HEK293 (cell line): Measurements from ENCODE around the gene SLC10A7.

Experiments used
- CTCF ChIA-PET: fragments of 350-600 bp; formaldehyde crosslinking; extraction: SDS; loops from one replicate; lab custom pipeline; 2021; ENCODE audit warnings: antibody characterized with exemption; lab: Yijun Ruan, JAX
- POLR2A ChIA-PET: fragments of 300-600 bp; formaldehyde crosslinking; extraction: SDS; loops from one replicate; lab custom pipeline; 2020; ENCODE audit warnings: antibody characterized with exemption, inconsistent platforms; lab: Yijun Ruan, JAX
- H3K27ac ChIP-seq: fragments of 200-500 bp; sonication (Bioruptor generic); 2 replicates; pipeline ENCODE4 v1.5.1; 2014; ENCODE audit warnings: low read depth, low read length, control low read depth, inconsistent platforms; ENCODE audit errors: extremely low read depth
- H3K36me3 ChIP-seq, 2 experiments: fragments of 200-500 bp in 1 of 2; sonication (Bioruptor generic) in 1 of 2; 1 replicate in 1 of 2; 2 replicates in 1 of 2; pipeline ENCODE4 v1.5.1; 2014 to 2017; ENCODE audit warnings: inconsistent platforms in 2 of 2, low read length in 2 of 2; ENCODE audit not compliant: control insufficient read depth in 2 of 2, insufficient read depth in 1 of 2
- H3K4me1 ChIP-seq: fragments of 200-500 bp; sonication (Bioruptor generic); 2 replicates; pipeline ENCODE4 v1.5.1; 2014; ENCODE audit warnings: mild to moderate bottlenecking, low read length, inconsistent platforms; ENCODE audit not compliant: control insufficient read depth, insufficient read depth
- H3K4me3 ChIP-seq: 2 replicates; pipeline ENCODE4 v1.5.1; 2011; ENCODE audit warnings: low read depth, mild to moderate bottlenecking, control low read depth, low read length, moderate library complexity
- H3K9me3 ChIP-seq: fragments of 200-500 bp; sonication (Bioruptor generic); 2 replicates; pipeline ENCODE4 v1.5.1; 2014; ENCODE audit warnings: low read depth, low read length, inconsistent platforms; ENCODE audit not compliant: control insufficient read depth, insufficient read depth
- EGR2 ChIP-seq: fragments of 450-650 bp; formaldehyde crosslinking; IDR thresholded peaks from 2 replicates; pipeline ENCODE4 v1.5.1; 2016; ENCODE audit warnings: low read depth, missing biosample characterization, missing genetic modification characterization
- HOXD13 ChIP-seq: sonication (generic); formaldehyde crosslinking; IDR thresholded peaks from 2 replicates; pipeline ENCODE4 v1.8.0; 2022; ENCODE audit warnings: missing genetic modification reagents, borderline replicate concordance
- IKZF3 ChIP-seq: fragments of 450-650 bp; IDR thresholded peaks from 2 replicates; pipeline ENCODE4 v1.5.0; 2018; ENCODE audit warnings: missing biosample characterization, mild to moderate bottlenecking, missing genetic modification characterization, moderate library complexity
- KLF8 ChIP-seq: fragments of 450-650 bp; formaldehyde crosslinking; IDR thresholded peaks from 2 replicates; pipeline ENCODE4 v1.5.1; 2016; ENCODE audit warnings: missing biosample characterization, missing genetic modification characterization
- ZBTB17 ChIP-seq: fragments of 450-650 bp; formaldehyde crosslinking; IDR thresholded peaks from 2 replicates; pipeline ENCODE4 v1.5.1; 2016; ENCODE audit warnings: missing biosample characterization, missing genetic modification characterization
- ZBTB20 ChIP-seq: fragments of 450-650 bp; formaldehyde crosslinking; IDR thresholded peaks from 2 replicates; pipeline ENCODE4 v1.5.1; 2016; ENCODE audit warnings: missing biosample characterization, missing genetic modification characterization
- ZFP3 ChIP-seq: fragments of 450-650 bp; formaldehyde crosslinking; IDR thresholded peaks from 2 replicates; pipeline ENCODE4 v1.5.1; 2016; ENCODE audit warnings: low read depth, missing biosample characterization, missing genetic modification characterization
- ZNF184 ChIP-seq: fragments of 450-650 bp; IDR thresholded peaks from 2 replicates; pipeline ENCODE4 v1.5.1; 2018; ENCODE audit warnings: missing biosample characterization, mild to moderate bottlenecking, missing genetic modification characterization
- ZNF341 ChIP-seq: fragments of 450-650 bp; formaldehyde crosslinking; IDR thresholded peaks from 2 replicates; pipeline ENCODE4; 2016; ENCODE audit warnings: low read depth, missing biosample characterization, missing genetic modification characterization
- ZNF548 ChIP-seq: fragments of 450-650 bp; formaldehyde crosslinking; IDR thresholded peaks from 2 replicates; pipeline ENCODE4 v1.5.1; 2016; ENCODE audit warnings: missing biosample characterization, missing genetic modification characterization
- ZNF626 ChIP-seq: fragments of 450-650 bp; sonication (Bioruptor Pico); formaldehyde crosslinking; IDR thresholded peaks from 2 replicates; pipeline ENCODE4 v1.5.1; 2018; ENCODE audit warnings: missing biosample characterization, missing genetic modification characterization, inconsistent platforms
- ZNF707 ChIP-seq: fragments of 450-650 bp; formaldehyde crosslinking; IDR thresholded peaks from 2 replicates; pipeline ENCODE4 v1.5.1; 2016; ENCODE audit warnings: missing biosample characterization, missing genetic modification characterization
- ZNF768 ChIP-seq: fragments of 450-650 bp; formaldehyde crosslinking; IDR thresholded peaks from 2 replicates; pipeline ENCODE4 v1.5.1; 2018; ENCODE audit warnings: missing biosample characterization, mild to moderate bottlenecking, missing genetic modification characterization
- TF ChIP-seq, protein P1 (sequence below): fragments of 450-650 bp; formaldehyde crosslinking; IDR thresholded peaks from 2 replicates; pipeline ENCODE4 v1.5.0; 2017; ENCODE audit warnings: missing biosample characterization, missing genetic modification characterization, borderline replicate concordance
- TF ChIP-seq, protein P2 (sequence below): fragments of 450-650 bp; formaldehyde crosslinking; IDR thresholded peaks from 2 replicates; pipeline ENCODE4 v1.5.1; 2017; ENCODE audit warnings: missing biosample characterization, missing genetic modification characterization
- TF ChIP-seq, protein P3 (sequence below): fragments of 450-650 bp; IDR thresholded peaks from 2 replicates; pipeline ENCODE4 v1.5.1; 2018; ENCODE audit warnings: missing biosample characterization, missing genetic modification characterization

Gene SLC10A7

GRCh38 chr4:146439437-146439836, 82.3 kb downstream of the SLC10A7 start (continued):
- TF ChIP-seq, protein P1, sequence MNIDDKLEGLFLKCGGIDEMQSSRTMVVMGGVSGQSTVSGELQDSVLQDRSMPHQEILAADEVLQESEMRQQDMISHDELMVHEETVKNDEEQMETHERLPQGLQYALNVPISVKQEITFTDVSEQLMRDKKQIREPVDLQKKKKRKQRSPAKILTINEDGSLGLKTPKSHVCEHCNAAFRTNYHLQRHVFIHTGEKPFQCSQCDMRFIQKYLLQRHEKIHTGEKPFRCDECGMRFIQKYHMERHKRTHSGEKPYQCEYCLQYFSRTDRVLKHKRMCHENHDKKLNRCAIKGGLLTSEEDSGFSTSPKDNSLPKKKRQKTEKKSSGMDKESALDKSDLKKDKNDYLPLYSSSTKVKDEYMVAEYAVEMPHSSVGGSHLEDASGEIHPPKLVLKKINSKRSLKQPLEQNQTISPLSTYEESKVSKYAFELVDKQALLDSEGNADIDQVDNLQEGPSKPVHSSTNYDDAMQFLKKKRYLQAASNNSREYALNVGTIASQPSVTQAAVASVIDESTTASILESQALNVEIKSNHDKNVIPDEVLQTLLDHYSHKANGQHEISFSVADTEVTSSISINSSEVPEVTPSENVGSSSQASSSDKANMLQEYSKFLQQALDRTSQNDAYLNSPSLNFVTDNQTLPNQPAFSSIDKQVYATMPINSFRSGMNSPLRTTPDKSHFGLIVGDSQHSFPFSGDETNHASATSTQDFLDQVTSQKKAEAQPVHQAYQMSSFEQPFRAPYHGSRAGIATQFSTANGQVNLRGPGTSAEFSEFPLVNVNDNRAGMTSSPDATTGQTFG (tag by site-specific recombination), result no peak
- TF ChIP-seq HOXD13 (CRISPR knock-in tag), result no peak

DNA sequence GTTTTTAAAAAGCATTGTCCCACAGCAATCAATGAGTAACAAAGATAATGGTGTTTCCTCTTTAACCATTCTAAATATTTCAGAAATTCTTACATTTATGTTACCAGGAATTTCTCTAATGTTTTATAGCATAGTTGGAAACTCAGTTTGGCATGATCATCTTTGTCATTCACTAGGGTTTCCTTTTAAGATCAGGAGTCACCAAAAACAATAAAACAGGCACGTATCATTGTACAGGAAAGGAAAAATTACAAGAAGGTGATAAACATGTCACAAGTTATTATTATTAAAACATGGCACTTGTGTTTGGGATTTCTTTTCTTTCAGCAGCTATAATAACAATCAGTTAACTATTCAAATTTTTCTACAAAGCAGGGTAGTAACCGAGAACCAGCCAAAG, 84.0 kb downstream of the SLC10A7 start:
- CTCF ChIA-PET, result no interaction called here
- POLR2A ChIA-PET, result no interaction called here
- Histone ChIP-seq H3K9me3 (no peaks in the 10 kb centered on the region), H3K36me3 (no peaks in the 10 kb centered on the region), H3K4me1 (0 out of 2 replicates have a peak, but pooled peaks cover 3% of the 10 kb centered on the region), H3K4me3 (no peak overlapping the region), H3K27ac (no peak overlapping the region)
- TF ChIP-seq, protein P2, sequence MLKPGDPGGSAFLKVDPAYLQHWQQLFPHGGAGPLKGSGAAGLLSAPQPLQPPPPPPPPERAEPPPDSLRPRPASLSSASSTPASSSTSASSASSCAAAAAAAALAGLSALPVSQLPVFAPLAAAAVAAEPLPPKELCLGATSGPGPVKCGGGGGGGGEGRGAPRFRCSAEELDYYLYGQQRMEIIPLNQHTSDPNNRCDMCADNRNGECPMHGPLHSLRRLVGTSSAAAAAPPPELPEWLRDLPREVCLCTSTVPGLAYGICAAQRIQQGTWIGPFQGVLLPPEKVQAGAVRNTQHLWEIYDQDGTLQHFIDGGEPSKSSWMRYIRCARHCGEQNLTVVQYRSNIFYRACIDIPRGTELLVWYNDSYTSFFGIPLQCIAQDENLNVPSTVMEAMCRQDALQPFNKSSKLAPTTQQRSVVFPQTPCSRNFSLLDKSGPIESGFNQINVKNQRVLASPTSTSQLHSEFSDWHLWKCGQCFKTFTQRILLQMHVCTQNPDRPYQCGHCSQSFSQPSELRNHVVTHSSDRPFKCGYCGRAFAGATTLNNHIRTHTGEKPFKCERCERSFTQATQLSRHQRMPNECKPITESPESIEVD (tag by site-specific recombination), result peak; percentile 60
- TF ChIP-seq ZNF707 (tag by site-specific recombination), result no peak

DNA sequence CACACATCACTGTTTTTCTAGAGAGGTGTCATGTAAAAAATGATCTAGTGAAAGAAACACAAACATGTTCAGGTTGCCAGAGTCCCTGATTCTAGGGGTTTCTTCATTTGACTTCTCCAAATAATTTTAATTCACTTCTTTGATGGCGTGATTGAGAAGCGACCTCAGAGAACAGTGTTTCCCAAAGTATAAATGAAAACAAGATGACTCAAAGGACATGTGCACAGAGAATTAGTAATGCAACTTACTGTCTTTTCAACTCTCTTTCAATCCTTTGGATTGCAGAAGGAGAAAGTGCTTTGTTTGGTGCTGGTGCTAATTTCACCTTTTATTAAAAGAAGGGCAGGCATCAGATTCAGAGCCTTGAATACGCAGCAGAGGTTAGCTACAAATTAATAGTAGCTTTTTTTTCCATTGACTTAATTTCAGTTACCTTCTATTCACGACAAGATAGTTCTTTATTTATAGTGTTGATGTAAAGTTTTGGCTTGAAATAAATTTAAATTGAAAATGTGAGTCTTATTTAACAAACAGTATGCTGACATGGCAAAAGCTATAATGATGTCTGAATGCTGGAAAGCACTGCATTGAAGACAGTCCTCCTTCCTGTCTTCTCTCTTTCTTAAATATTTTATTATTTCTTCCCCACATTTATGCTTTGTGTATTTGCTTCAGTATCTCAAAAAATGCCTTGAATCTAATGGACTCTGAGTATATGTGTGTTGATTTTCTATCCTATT, 85.1 kb downstream of the SLC10A7 start:
- ChIA-PET CTCF (interaction anchor here (0.5 to 0.6 kb wide), 2 partner anchors 199 to 215 kb away, joined by 3 to 5 read pairs; no protein-coding TSS in a partner anchor), POLR2A (no interaction called here)
- TF ChIP-seq ZNF548 (tag by site-specific recombination) (no peak), ZFP3 (tag by site-specific recombination) (no peak), ZNF768 (tag by site-specific recombination) (no peak), ZBTB20 (tag by site-specific recombination) (no peak), EGR2 (no peak), KLF8 (tag by site-specific recombination) (no peak), ZBTB17 (tag by site-specific recombination) (no peak), ZNF184 (tag by site-specific recombination) (no peak), ZNF626 (no peak), IKZF3 (tag by site-specific recombination) (no peak), ZNF341 (tag by site-specific recombination) (no peak)
- TF ChIP-seq, protein P3, sequence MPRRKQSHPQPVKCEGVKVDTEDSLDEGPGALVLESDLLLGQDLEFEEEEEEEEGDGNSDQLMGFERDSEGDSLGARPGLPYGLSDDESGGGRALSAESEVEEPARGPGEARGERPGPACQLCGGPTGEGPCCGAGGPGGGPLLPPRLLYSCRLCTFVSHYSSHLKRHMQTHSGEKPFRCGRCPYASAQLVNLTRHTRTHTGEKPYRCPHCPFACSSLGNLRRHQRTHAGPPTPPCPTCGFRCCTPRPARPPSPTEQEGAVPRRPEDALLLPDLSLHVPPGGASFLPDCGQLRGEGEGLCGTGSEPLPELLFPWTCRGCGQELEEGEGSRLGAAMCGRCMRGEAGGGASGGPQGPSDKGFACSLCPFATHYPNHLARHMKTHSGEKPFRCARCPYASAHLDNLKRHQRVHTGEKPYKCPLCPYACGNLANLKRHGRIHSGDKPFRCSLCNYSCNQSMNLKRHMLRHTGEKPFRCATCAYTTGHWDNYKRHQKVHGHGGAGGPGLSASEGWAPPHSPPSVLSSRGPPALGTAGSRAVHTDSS (tag by site-specific recombination), result no peak
- Histone ChIP-seq H3K36me3 (no peaks in the 10 kb centered on the region), H3K4me1 (0 out of 2 replicates have a peak, but pooled peaks cover 3% of the 10 kb centered on the region), H3K4me3 (no peak overlapping the region), H3K27ac (no peak overlapping the region), H3K9me3 (no peaks in the 10 kb centered on the region)
